GM19468 (cell line): ENCODE data around the gene PMS2.
"Not testable (repeated sequence)": the region's sequence is repeated elsewhere in the genome, so short reads cannot be mapped to it uniquely, and the experiment has no call there.

Experiments used
- ATAC-seq: cut with Tn5 transposase; IDR thresholded peaks from one replicate; pipeline ENCODE4 v1.9.1; 2021; ENCODE audit warnings: mild to moderate bottlenecking, moderate library complexity, moderate number of reproducible peaks; ENCODE audit not compliant: unreplicated experiment; ENCODE audit errors: extremely low read depth

PMS2 gene

DNA sequence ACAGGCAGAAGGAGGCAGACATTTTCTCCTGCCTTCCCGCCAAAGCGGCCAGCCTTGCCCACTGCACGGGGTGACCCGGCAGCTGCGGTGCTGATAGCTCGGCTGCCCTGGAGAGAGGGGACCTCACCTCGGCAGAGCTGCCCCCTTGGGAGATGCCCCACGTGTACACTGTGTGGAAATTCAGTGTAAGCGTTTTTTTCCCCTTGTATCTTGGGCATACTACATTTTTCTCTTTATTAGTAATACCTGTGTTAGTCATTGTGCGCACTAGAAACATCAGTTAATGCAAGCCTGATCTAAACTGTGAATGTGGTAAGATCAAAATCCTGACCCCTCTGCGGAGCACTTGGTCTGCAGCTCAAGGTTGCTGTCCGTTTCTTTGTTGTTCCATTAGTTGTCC is 84.2 kb downstream of the PMS2 start:
- not testable (repeated sequence) for ATAC-seq

DNA sequence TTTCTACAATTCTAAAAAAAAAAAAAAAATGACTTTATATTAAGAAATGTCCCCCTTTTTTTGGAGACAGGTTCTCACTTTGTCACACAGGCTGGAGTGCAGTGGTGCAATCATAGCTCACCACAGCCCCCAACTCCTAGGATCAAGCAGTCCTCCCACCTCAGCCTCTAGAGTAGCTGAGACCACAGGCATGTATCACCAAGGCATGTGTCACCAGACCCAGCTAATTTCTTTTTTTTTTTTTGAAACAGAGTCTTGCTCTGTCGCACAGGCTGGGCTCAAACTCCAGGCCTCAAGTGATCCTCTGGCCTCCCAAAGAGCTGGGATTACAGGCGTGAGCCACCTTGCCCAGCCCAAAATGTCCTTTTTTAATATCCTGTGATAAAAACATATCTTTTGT is 84.7 kb downstream of the PMS2 start:
- ATAC-seq, result not testable (repeated sequence)
